K562 (cell line): ENCODE results near the gene ITPRIP. TPM values are rescaled to one million over a fixed set of nuclear protein-coding genes. Genes with fewer than 3 reads are reported as not detected.

ENCODE experiments used
- ATAC-seq: fragments of 200-7000 bp; cut with Tn5 transposase; 3 replicates; pipeline ENCODE4 v1.9.1; 2020; ENCODE audit warnings: moderate library complexity
- BruUV-seq: library from RNA; stranded (reverse); fragments of 400-500 nt; replicated peaks from 2 replicates; lab custom pipeline; 2021; lab: Mats Ljungman, UMichigan
- CTCF ChIA-PET: fragments of 300-600 bp; formaldehyde crosslinking; extraction: SDS; loops from one replicate; lab custom pipeline; 2021; ENCODE audit warnings: low intra/inter-chr PET ratio; lab: Yijun Ruan, JAX
- POLR2A ChIA-PET: fragments of 300-600, 350-650 bp; sonication (Branson Sonifier 250); formaldehyde crosslinking; extraction: SDS; loops from one replicate; lab custom pipeline; 2021; ENCODE audit warnings: antibody characterized with exemption, inconsistent platforms; lab: Yijun Ruan, JAX
- DNase-seq, 4 experiments: peaks; one replicate each; pipeline versions ENCODE4 v3.0.0 to v3.0.0-alpha.2; 2011 to 2018; ENCODE audit warnings: low spot score in 3 of 4, mixed read lengths in 3 of 4; ENCODE audit errors: extremely low read depth in 1 of 4
- FAIRE-seq: peaks from 2 replicates; lab custom pipeline; 2011; peaks lifted over from hg19 to GRCh38; lab: Jason Lieb, UNC
- H2AFZ ChIP-seq: 2 replicates; pipeline ENCODE4 v1.6.0; 2011; ENCODE audit warnings: low read depth, low read length, control low read depth, inconsistent platforms
- H3K27ac ChIP-seq: fragments of 200-600 bp; 3 replicates; pipeline ENCODE4 v1.8.0; 2011; ENCODE audit warnings: low read depth, mild to moderate bottlenecking, control low read depth, inconsistent platforms, low read length, moderate library complexity, mixed read lengths; ENCODE audit errors: extremely low read depth
- H3K27me3 ChIP-seq, 2 experiments: fragments of 300-600 bp in 1 of 2; 2 replicates in 1 of 2; 3 replicates in 1 of 2; pipeline versions ENCODE4 v1.6.0 to v1.8.0; 2011; ENCODE audit warnings: inconsistent platforms in 2 of 2, low read length in 2 of 2, mild to moderate bottlenecking in 1 of 2, mixed read lengths in 1 of 2, moderate library complexity in 1 of 2; ENCODE audit not compliant: control insufficient read depth in 2 of 2, insufficient read depth in 2 of 2
- H3K36me3 ChIP-seq: fragments of 300-600 bp; 3 replicates; pipeline ENCODE4 v1.8.0; 2011; ENCODE audit warnings: mild to moderate bottlenecking, low read length, inconsistent platforms; ENCODE audit not compliant: control insufficient read depth, insufficient read depth
- H3K4me1 ChIP-seq, 2 experiments: fragments of 200-600 bp in 1 of 2; replicated peaks in 1 of 2; 2 replicates in 1 of 2; 3 replicates in 1 of 2; pipeline versions ENCODE4 v1.5.1 to v1.8.0; 2011; ENCODE audit warnings: inconsistent platforms in 2 of 2, low read length in 2 of 2, mild to moderate bottlenecking in 1 of 2, mixed read lengths in 1 of 2, moderate library complexity in 1 of 2; ENCODE audit not compliant: control insufficient read depth in 2 of 2, insufficient read depth in 2 of 2
- H3K4me2 ChIP-seq: 2 replicates; pipeline ENCODE4 v1.6.1; 2011; ENCODE audit warnings: low read length, control low read depth, inconsistent platforms, mixed read lengths; ENCODE audit not compliant: insufficient read depth
- H3K4me3 ChIP-seq: fragments of 200-600 bp; sonication (generic), shearing (Covaris generic); 2 replicates; pipeline ENCODE4 v1.5.1; 2016; ENCODE audit warnings: control low read depth, inconsistent platforms
- H3K79me2 ChIP-seq: fragments of 200-600 bp; 3 replicates; pipeline ENCODE4 v1.8.0; 2011; ENCODE audit warnings: low read length, inconsistent platforms; ENCODE audit not compliant: control insufficient read depth, insufficient read depth
- H3K9ac ChIP-seq, 2 experiments: 2 replicates each; pipeline versions ENCODE4 v1.6.0 to v1.6.1; 2011; ENCODE audit warnings: low read depth in 2 of 2, low read length in 2 of 2, control low read depth in 1 of 2, inconsistent platforms in 1 of 2, mild to moderate bottlenecking in 1 of 2, mixed read lengths in 1 of 2; ENCODE audit not compliant: insufficient read depth in 1 of 2
- H3K9me1 ChIP-seq: one replicate; pipeline ENCODE4 v1.6.0; 2011; ENCODE audit warnings: inconsistent platforms, mild to moderate bottlenecking, low read length, moderate library complexity; ENCODE audit not compliant: control insufficient read depth, insufficient read depth
- H3K9me3 ChIP-seq: replicated peaks from 2 replicates; pipeline ENCODE4 v1.5.1; 2011; ENCODE audit warnings: low read depth, low read length, inconsistent platforms; ENCODE audit not compliant: control insufficient read depth, insufficient read depth
- H4K20me1 ChIP-seq: replicated peaks from 2 replicates; pipeline ENCODE4 v1.6.1; 2011; ENCODE audit warnings: low read length, inconsistent platforms, mixed read lengths; ENCODE audit not compliant: control insufficient read depth, insufficient read depth
- BCOR ChIP-seq: fragments of 450-650 bp; IDR thresholded peaks from 2 replicates; pipeline ENCODE4 v1.6.1; 2016
- CEBPB ChIP-seq: fragments of 450-650 bp; IDR thresholded peaks from 2 replicates; pipeline ENCODE4 v1.6.1; 2016; ENCODE audit warnings: missing genetic modification characterization, missing compliant biosample characterization
- DMBX1 ChIP-seq: fragments of 250-450 bp; sonication (Bioruptor Pico); IDR thresholded peaks from 2 replicates; pipeline ENCODE4 v1.8.0; 2022; ENCODE audit warnings: inconsistent platforms, mild to moderate bottlenecking, moderate library complexity, borderline replicate concordance
- EHMT2 ChIP-seq: fragments of 450-650 bp; IDR thresholded peaks from 2 replicates; pipeline ENCODE4 v1.6.1; 2018; ENCODE audit warnings: antibody characterized with exemption
- POLR2AphosphoS2 ChIP-seq: IDR thresholded peaks from 2 replicates; pipeline ENCODE4 v1.6.1; 2012; ENCODE audit warnings: low read length, improper control_type of control experiment
- SP2 ChIP-seq: IDR thresholded peaks from 2 replicates; pipeline ENCODE4 v1.6.1; 2011; ENCODE audit warnings: mild to moderate bottlenecking, low read depth, low read length, moderate library complexity; ENCODE audit not compliant: poor library complexity, severe bottlenecking; ENCODE audit errors: extremely low read depth
- ZNF436 ChIP-seq: fragments of 250-450, 450-650 bp; sonication (Bioruptor Pico); formaldehyde crosslinking; IDR thresholded peaks from 2 replicates; pipeline ENCODE4 v1.7.0; 2020; ENCODE audit warnings: mild to moderate bottlenecking
- WGBS: fragments of 100-300 bp; shearing (Covaris generic); methylation state at CpG from one replicate; pipeline ENCODE4 v1.1.6; 2016; ENCODE audit warnings: low coverage, mixed read lengths; ENCODE audit not compliant: insufficient coverage; ENCODE audit errors: missing lambda C conversion rate; 5-methylcytosine and 5-hydroxymethylcytosine counted together
- in situ Hi-C: fragments of 300-500 bp; cut with MboI; formaldehyde crosslinking; loops from 4 replicates; pipeline ENCODE4 v1.15.0; 2018; ENCODE audit warnings: inconsistent platforms, mixed read lengths
- intact Hi-C: fragments of 100-400 bp; cut with micrococcal nuclease; formaldehyde crosslinking; loops from 2 replicates; pipeline ENCODE4 v1.14.2; 2022
- microRNA-seq: library from miRNA; unstranded; fragments of <30 nt; microRNA quantifications from one replicate; pipeline ENCODE4, GENCODE V29; 2018; ENCODE audit warnings: borderline microRNAs expressed
- polyA plus RNA-seq, 8 experiments: library from polyadenylated mRNA; depleted of rRNA in 4 of 8; stranded (reverse) in 5 of 8; unstranded in 3 of 8; fragments of >200 nt; fragmentation: Nextera tagmentation in 2 of 8; fragmentation: Illumina TruSeq in 1 of 8; extraction: Ambion mirVana in 2 of 8; extraction: Trizol in 1 of 8; gene quantifications; 2 replicates each; pipeline versions ENCODE4 v1.2.1 to v1.2.3, GENCODE V29; 2011 to 2014; ENCODE audit warnings: inconsistent platforms in 1 of 8, missing spikeins in 1 of 8
- small RNA-seq: library from RNA; depleted of rRNA; stranded (forward); fragments of <200 nt; gene quantifications from one replicate; pipeline ENCODE3, GENCODE V24; 2014
- total RNA-seq, 7 experiments: library from RNA; depleted of rRNA in 6 of 7; stranded (reverse); fragments of >200 nt in 6 of 7; fragmentation: Illumina TruSeq in 2 of 7; extraction: Trizol in 2 of 7; gene quantifications; 2 replicates each; pipeline versions ENCODE4 v1.2.1 to v1.2.3, GENCODE V29; 2011 to 2021; ENCODE audit warnings: low replicate concordance in 1 of 7

ITPRIP gene
- total and polyA plus RNA-seq, 9 of the 15 experiments (the other 6 are each of a cell fraction or from before 2014, with no cell fraction given) = 4.4 to 28.5 (median 10.9) TPM

- peak; percentile 44 for FAIRE-seq
- in situ Hi-C loops = no loop called here
- H3K4me3 ChIP-seq = no peak overlapping the region
- peaks cover 93% of the 10 kb centered on the region for H3K36me3 ChIP-seq
- TF ChIP-seq DMBX1 (CRISPR knock-in tag) = no peak
- TF ChIP-seq CEBPB (tag) = no peak
- no peak for TF ChIP-seq SP2
- no peak for TF ChIP-seq ZNF436
- 0 out of 2 replicates have a peak, but pooled peaks have one; percentile 43 for TF ChIP-seq POLR2AphosphoS2
- TF ChIP-seq EHMT2 = no peak
- no peak for TF ChIP-seq BCOR
- TF ChIP-seq, all 486 proteins: peak for 1
- Histone ChIP-seq H3K9me1 (no peaks in the 10 kb centered on the region), H3K4me1 (peaks cover 7 to 26% of the 10 kb centered on the region in 2 experiments; a peak in 4 of 5 replicates), H3K4me2 (peak overlapping the region; percentile 66), H3K9ac (peak overlapping the region; percentile 41 to 75; a peak in 3 of 4 replicates), H3K27ac (peak overlapping the region; percentile 77), H4K20me1 (no peaks in the 10 kb centered on the region), H3K9me3 (no peaks in the 10 kb centered on the region), H2AFZ (no peak overlapping the region), H3K79me2 (peaks cover 86% of the 10 kb centered on the region), H3K27me3 (no peaks in the 10 kb centered on the region)
- ChIA-PET CTCF (no interaction called here), POLR2A (interaction anchor here (1.2 to 1.3 kb wide), 2 partner anchors 11 to 15 kb away, joined by 3 to 4 read pairs; no protein-coding TSS in a partner anchor)
- peak; percentile 50 for ATAC-seq
- intact Hi-C loops = no loop called here
- no TSS peak for BruUV-seq
- DNase-seq = peak in 1 of 4 experiments; percentile 35
- WGBS = 13% methylated on average over 6 of the region's 6 CpGs
These were observed 78.1 kb downstream of the ITPRIP start for GRCh38 chr10:104259999-104260774.

Small RNA genes within 50 kb of the gene (microRNA-seq; reads per million reads assigned to microRNA genes)
- gene MIR4482 = not detected

Small RNA genes within 50 kb of the gene (small RNA-seq; reads per million reads assigned to genes)
- gene MIR4482 = not detected

Other genes with a start within 250 kb of the ITPRIP start
- 4.3 and 4.5 TPM in 2 replicates for gene SFR1, start 216.3 kb downstream of the ITPRIP start, total RNA-seq (2014; rRNA removed)
- 11.2 and 12.7 TPM in 2 replicates for gene SFR1, start 216.3 kb downstream of the ITPRIP start, total RNA-seq (2014; rRNA removed; fragmentation: Illumina TruSeq; extraction: Trizol)
- gene SFR1, start 216.3 kb downstream of the ITPRIP start, total RNA-seq (2015; rRNA removed; fragmentation: Illumina TruSeq; extraction: Trizol) = 8.1 and 9.1 TPM in 2 replicates
- gene SFR1, start 216.3 kb downstream of the ITPRIP start, total RNA-seq (2021) = 6.7 and 6.8 TPM in 2 replicates
- 4.2 and 8.3 TPM in 2 replicates for gene SFR1, start 216.3 kb downstream of the ITPRIP start, polyA plus RNA-seq (2011; rRNA removed)
- 7.8 and 10.3 TPM in 2 replicates for gene SFR1, start 216.3 kb downstream of the ITPRIP start, polyA plus RNA-seq (2014; fragmentation: Illumina TruSeq; extraction: Trizol)
- 10 to 100 TPM; 17.8 to 18.7 TPM for gene SFR1, start 216.3 kb downstream of the ITPRIP start, polyA plus RNA-seq (2014; fragmentation: Nextera tagmentation; extraction: Ambion mirVana)
- 8.0 and 8.6 TPM in 2 replicates for gene SFR1, start 216.3 kb downstream of the ITPRIP start, polyA plus RNA-seq (2014; rRNA removed)
- 0.09 and 0.20 TPM in 2 replicates for gene CFAP43, start 106.1 kb downstream of the ITPRIP start, total RNA-seq (2014; rRNA removed)
- 0.10 and 0.11 TPM in 2 replicates for gene CFAP43, start 106.1 kb downstream of the ITPRIP start, total RNA-seq (2014; rRNA removed; fragmentation: Illumina TruSeq; extraction: Trizol)
- gene CFAP43, start 106.1 kb downstream of the ITPRIP start, total RNA-seq (2015; rRNA removed; fragmentation: Illumina TruSeq; extraction: Trizol) = 0.11 and 0.15 TPM in 2 replicates
- gene CFAP43, start 106.1 kb downstream of the ITPRIP start, total RNA-seq (2021) = 0.16 and 0.20 TPM in 2 replicates
- 0.43 and 0.86 TPM in 2 replicates for gene CFAP43, start 106.1 kb downstream of the ITPRIP start, polyA plus RNA-seq (2011; rRNA removed)
- 0.09 TPM in 1 of 2 replicates, not detected in the other for gene CFAP43, start 106.1 kb downstream of the ITPRIP start, polyA plus RNA-seq (2014; fragmentation: Illumina TruSeq; extraction: Trizol)
- under 1 TPM in 1 of 2 experiments, not detected in 1; 0.07 TPM for gene CFAP43, start 106.1 kb downstream of the ITPRIP start, polyA plus RNA-seq (2014; fragmentation: Nextera tagmentation; extraction: Ambion mirVana)
- 0.04 and 0.54 TPM in 2 replicates for gene CFAP43, start 106.1 kb downstream of the ITPRIP start, polyA plus RNA-seq (2014; rRNA removed)
- gene GSTO1, start 83.6 kb downstream of the ITPRIP start, total RNA-seq (2014; rRNA removed) = 221 and 225 TPM in 2 replicates
- 237 and 280 TPM in 2 replicates for gene GSTO1, start 83.6 kb downstream of the ITPRIP start, total RNA-seq (2014; rRNA removed; fragmentation: Illumina TruSeq; extraction: Trizol)
- gene GSTO1, start 83.6 kb downstream of the ITPRIP start, total RNA-seq (2015; rRNA removed; fragmentation: Illumina TruSeq; extraction: Trizol) = 195 and 204 TPM in 2 replicates
- 252 and 275 TPM in 2 replicates for gene GSTO1, start 83.6 kb downstream of the ITPRIP start, total RNA-seq (2021)
- 401 and 592 TPM in 2 replicates for gene GSTO1, start 83.6 kb downstream of the ITPRIP start, polyA plus RNA-seq (2011; rRNA removed)
- 283 and 333 TPM in 2 replicates for gene GSTO1, start 83.6 kb downstream of the ITPRIP start, polyA plus RNA-seq (2014; fragmentation: Illumina TruSeq; extraction: Trizol)
- 100 to 1,000 TPM; 136 to 205 TPM for gene GSTO1, start 83.6 kb downstream of the ITPRIP start, polyA plus RNA-seq (2014; fragmentation: Nextera tagmentation; extraction: Ambion mirVana)
- gene GSTO1, start 83.6 kb downstream of the ITPRIP start, polyA plus RNA-seq (2014; rRNA removed) = 315 and 359 TPM in 2 replicates
- 0.18 and 0.33 TPM in 2 replicates for gene GSTO2, start 69.3 kb downstream of the ITPRIP start, total RNA-seq (2014; rRNA removed)
- 0.29 and 0.45 TPM in 2 replicates for gene GSTO2, start 69.3 kb downstream of the ITPRIP start, total RNA-seq (2014; rRNA removed; fragmentation: Illumina TruSeq; extraction: Trizol)
- 0.30 and 0.40 TPM in 2 replicates for gene GSTO2, start 69.3 kb downstream of the ITPRIP start, total RNA-seq (2015; rRNA removed; fragmentation: Illumina TruSeq; extraction: Trizol)
- 0.96 and 1.4 TPM in 2 replicates for gene GSTO2, start 69.3 kb downstream of the ITPRIP start, total RNA-seq (2021)
- gene GSTO2, start 69.3 kb downstream of the ITPRIP start, polyA plus RNA-seq (2011; rRNA removed) = 0.74 and 1.8 TPM in 2 replicates
- gene GSTO2, start 69.3 kb downstream of the ITPRIP start, polyA plus RNA-seq (2014; fragmentation: Illumina TruSeq; extraction: Trizol) = 0.40 and 0.78 TPM in 2 replicates
- gene GSTO2, start 69.3 kb downstream of the ITPRIP start, polyA plus RNA-seq (2014; fragmentation: Nextera tagmentation; extraction: Ambion mirVana) = 1 to 10 TPM in 1 of 2 experiments, under 1 TPM in 1; 0.90 to 1.0 TPM
- 1.1 and 1.7 TPM in 2 replicates for gene GSTO2, start 69.3 kb downstream of the ITPRIP start, polyA plus RNA-seq (2014; rRNA removed)
- gene CFAP58, start 15.4 kb upstream of the ITPRIP start, total RNA-seq (2014; rRNA removed) = 0.45 and 2.0 TPM in 2 replicates
- 0.98 and 1.2 TPM in 2 replicates for gene CFAP58, start 15.4 kb upstream of the ITPRIP start, total RNA-seq (2014; rRNA removed; fragmentation: Illumina TruSeq; extraction: Trizol)
- gene CFAP58, start 15.4 kb upstream of the ITPRIP start, total RNA-seq (2015; rRNA removed; fragmentation: Illumina TruSeq; extraction: Trizol) = 0.54 and 0.68 TPM in 2 replicates
- 0.60 and 0.69 TPM in 2 replicates for gene CFAP58, start 15.4 kb upstream of the ITPRIP start, total RNA-seq (2021)
- gene CFAP58, start 15.4 kb upstream of the ITPRIP start, polyA plus RNA-seq (2011; rRNA removed) = 0.62 and 1.2 TPM in 2 replicates
- gene CFAP58, start 15.4 kb upstream of the ITPRIP start, polyA plus RNA-seq (2014; fragmentation: Illumina TruSeq; extraction: Trizol) = 0.71 and 0.72 TPM in 2 replicates
- under 1 TPM; 0.08 to 0.52 TPM for gene CFAP58, start 15.4 kb upstream of the ITPRIP start, polyA plus RNA-seq (2014; fragmentation: Nextera tagmentation; extraction: Ambion mirVana)
- gene CFAP58, start 15.4 kb upstream of the ITPRIP start, polyA plus RNA-seq (2014; rRNA removed) = 0.42 and 1.0 TPM in 2 replicates